ENCODE results near the gene ABI3BP. TPM values are rescaled to one million over a fixed set of nuclear protein-coding genes. Genes with fewer than 3 reads are reported as not detected.

The ABI3BP gene
- total and polyA plus RNA-seq, 10 of the 15 experiments (the other 5 are each of a cell fraction or from before 2014, with no cell fraction given) = 0.03 to 0.42 (median 0.11) TPM; not detected in 4

DNA sequence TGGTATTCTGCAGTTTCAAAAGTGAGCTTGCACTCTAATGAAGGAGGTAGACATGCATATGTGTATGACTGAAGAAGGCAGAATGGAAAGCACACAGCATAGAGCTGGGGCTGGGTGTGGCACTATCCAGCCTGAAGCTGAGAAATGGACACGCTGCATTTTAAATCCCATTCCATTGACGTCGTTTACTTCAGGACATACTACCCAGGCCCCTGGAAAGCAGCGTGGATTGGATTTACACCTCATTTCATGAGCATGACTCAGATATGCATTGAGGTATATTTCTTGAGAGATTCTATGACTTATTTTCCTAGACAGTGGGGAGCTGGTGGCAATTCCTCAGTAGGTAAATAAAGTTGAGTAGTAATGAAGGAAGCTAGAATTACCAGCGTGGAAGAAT is 101.4 kb downstream of the ABI3BP start:
- no peaks in the 10 kb centered on the region for H3K4me1 ChIP-seq (ENCODE audit: control insufficient read depth, insufficient read depth, low read length)
- BruUV-seq (replicated peaks) = no TSS peak
- no peak overlapping the region for H3K4me3 ChIP-seq
- ChIA-PET SMC1A (ENCODE audit: uncharacterized antibody, unreplicated experiment) (interaction anchor here (1.2 kb wide), 1 partner anchor 12 kb away, joined by 3 read pairs; no protein-coding TSS in a partner anchor), RAD21 (ENCODE audit: unreplicated experiment) (interaction anchor here (0.5 kb wide), 1 partner anchor 23 kb away, joined by 3 read pairs; no protein-coding TSS in a partner anchor), CTCF (interaction anchor here (1.7 kb wide), 1 partner anchor 13 kb away, joined by 3 read pairs; no protein-coding TSS in a partner anchor), POLR2A (no interaction called here)
- H3K27me3 ChIP-seq (replicated peaks in 1 of 2; ENCODE audit: control insufficient read depth in 2 of 2, insufficient read depth in 2 of 2, low read length in 1 of 2) = no peaks in the 10 kb centered on the region
- no peak overlapping the region for H3K4me2 ChIP-seq (ENCODE audit: control insufficient read depth, insufficient read depth)
- in situ Hi-C loops (cut with MboI) (no loop called here), intact Hi-C loops (cut with micrococcal nuclease; ENCODE audit: unreplicated experiment) (loop anchor here (5.0 kb wide), 1 partner anchor 490 kb away; no protein-coding TSS in a partner anchor)
- H3K79me2 ChIP-seq (ENCODE audit: control insufficient read depth, insufficient read depth, low read length) = no peaks in the 10 kb centered on the region
- no peak overlapping the region for H2AFZ ChIP-seq (ENCODE audit: control insufficient read depth, low read depth, low read length)
- H3K36me3 ChIP-seq (ENCODE audit: control insufficient read depth in 2 of 2, insufficient read depth in 2 of 2, low read length in 1 of 2) = no peaks in the 10 kb centered on the region
- H4K20me1 ChIP-seq (ENCODE audit: control insufficient read depth, insufficient read depth) = no peaks in the 10 kb centered on the region
- no peaks in the 10 kb centered on the region for H3K9me3 ChIP-seq (replicated peaks; ENCODE audit: control insufficient read depth, insufficient read depth, low read length)
- no peak overlapping the region for H3K9ac ChIP-seq (ENCODE audit: control insufficient read depth, insufficient read depth, low read length)
- FAIRE-seq = no peak
- WGBS (ENCODE audit: insufficient coverage, insufficient replicate concordance, low lambda C conversion rate, missing lambda C conversion rate) = 19% methylated on average over 5 of the region's 5 CpGs
- no peak overlapping the region for H3K27ac ChIP-seq (ENCODE audit: control insufficient read depth, insufficient read depth)
- no peak for ATAC-seq
- DNase-seq (ENCODE audit: low read depth, low spot score) = no peak
- no peak for TF ChIP-seq BACH1 (IDR thresholded peaks at IDR 0.05; ENCODE audit: borderline replicate concordance)
- no peak for TF ChIP-seq SREBF2 (IDR thresholded peaks at IDR 0.05; ENCODE audit: low read length)
- TF ChIP-seq CHD4 (IDR thresholded peaks at IDR 0.05) = no peak
- TF ChIP-seq, protein P1, sequence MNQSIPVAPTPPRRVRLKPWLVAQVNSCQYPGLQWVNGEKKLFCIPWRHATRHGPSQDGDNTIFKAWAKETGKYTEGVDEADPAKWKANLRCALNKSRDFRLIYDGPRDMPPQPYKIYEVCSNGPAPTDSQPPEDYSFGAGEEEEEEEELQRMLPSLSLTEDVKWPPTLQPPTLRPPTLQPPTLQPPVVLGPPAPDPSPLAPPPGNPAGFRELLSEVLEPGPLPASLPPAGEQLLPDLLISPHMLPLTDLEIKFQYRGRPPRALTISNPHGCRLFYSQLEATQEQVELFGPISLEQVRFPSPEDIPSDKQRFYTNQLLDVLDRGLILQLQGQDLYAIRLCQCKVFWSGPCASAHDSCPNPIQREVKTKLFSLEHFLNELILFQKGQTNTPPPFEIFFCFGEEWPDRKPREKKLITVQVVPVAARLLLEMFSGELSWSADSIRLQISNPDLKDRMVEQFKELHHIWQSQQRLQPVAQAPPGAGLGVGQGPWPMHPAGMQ (IDR thresholded peaks at IDR 0.05; ENCODE audit: borderline replicate concordance) = no peak
- no peak for TF ChIP-seq GATAD2B (conservative IDR thresholded peaks at IDR 0.05; ENCODE audit: low read depth)
- TF ChIP-seq SRF (IDR thresholded peaks at IDR 0.05; ENCODE audit: low read depth in 2 of 2, low read length in 2 of 2) = no peak
- TF ChIP-seq EED (IDR thresholded peaks at IDR 0.05; ENCODE audit: low read depth) = no peak
- TF ChIP-seq CHD1 (IDR thresholded peaks at IDR 0.05; ENCODE audit: low read depth, low read length) = no peak
